Endothelial cell of umbilical vein (primary cell): ENCODE results near the gene PRTN3. TPM values are rescaled to one million over a fixed set of nuclear protein-coding genes. Genes with fewer than 3 reads are reported as not detected.
A peak's percentile ranks its signal among the peaks of the same experiment; 100 is the strongest.

Experiments
- BruUV-seq: library from RNA; stranded (reverse); fragments of 400-500 nt; replicated peaks from 2 replicates; lab custom pipeline; 2021; lab: Mats Ljungman, UMichigan
- CTCF ChIA-PET: fragments of 300-600, 350-600 bp; sonication (Branson Sonifier 250); formaldehyde crosslinking; loops from one replicate; lab custom pipeline; 2021; ENCODE audit warnings: antibody characterized with exemption, inconsistent platforms; lab: Charles Lee
- POLR2A ChIA-PET: fragments of 300-600, 350-600 bp; sonication (Branson Sonifier 250); formaldehyde crosslinking; loops from one replicate; lab custom pipeline; 2021; ENCODE audit warnings: antibody characterized with exemption, inconsistent platforms; lab: Charles Lee
- DNase-seq: peaks from one replicate; pipeline ENCODE4 v3.0.0-alpha.2; 2011; ENCODE audit warnings: low read depth, low spot score
- FAIRE-seq: peaks from 2 replicates; lab custom pipeline; 2011; peaks lifted over from hg19 to GRCh38; lab: Jason Lieb, UNC
- H2AFZ ChIP-seq: 2 replicates; pipeline ENCODE4 v1.6.0; 2012; ENCODE audit warnings: low read depth, low read length, control low read depth, inconsistent platforms
- H3K27ac ChIP-seq: 2 replicates; pipeline ENCODE4 v1.5.1; 2011; ENCODE audit warnings: low read depth, mild to moderate bottlenecking, control low read depth, low read length, moderate library complexity; ENCODE audit not compliant: insufficient read depth
- H3K27me3 ChIP-seq, 2 experiments: 2 replicates each; pipeline versions ENCODE4 v1.6.0 to v1.6.1; 2011; ENCODE audit warnings: low read length in 2 of 2, mixed read lengths in 1 of 2; ENCODE audit not compliant: control insufficient read depth in 2 of 2, insufficient read depth in 2 of 2
- H3K36me3 ChIP-seq, 2 experiments: 2 replicates in 1 of 2; 3 replicates in 1 of 2; pipeline ENCODE4 v1.5.1; 2011; ENCODE audit warnings: low read length in 2 of 2, mild to moderate bottlenecking in 1 of 2, moderate library complexity in 1 of 2; ENCODE audit not compliant: control insufficient read depth in 2 of 2, insufficient read depth in 2 of 2; ENCODE audit errors: extremely low read depth in 1 of 2
- H3K4me1 ChIP-seq: 3 replicates; pipeline ENCODE4 v1.5.1; 2011; ENCODE audit warnings: mild to moderate bottlenecking, low read length; ENCODE audit not compliant: control insufficient read depth, insufficient read depth; ENCODE audit errors: extremely low read depth
- H3K4me2 ChIP-seq: 2 replicates; pipeline ENCODE4 v1.6.1; 2011; ENCODE audit warnings: low read length, control low read depth, mixed read lengths; ENCODE audit not compliant: insufficient read depth
- H3K4me3 ChIP-seq, 3 experiments: fragments of 200-600 bp in 1 of 3; sonication (generic), shearing (Covaris generic) in 1 of 3; replicated peaks in 1 of 3; 2 replicates each; pipeline ENCODE4 v1.5.1; 2011 to 2016; ENCODE audit warnings: control low read depth in 3 of 3, low read length in 3 of 3, mild to moderate bottlenecking in 2 of 3, inconsistent platforms in 1 of 3, low read depth in 1 of 3, moderate library complexity in 1 of 3; ENCODE audit not compliant: insufficient read depth in 1 of 3
- H3K79me2 ChIP-seq: 2 replicates; pipeline ENCODE4 v1.6.0; 2012; ENCODE audit warnings: low read length, inconsistent platforms; ENCODE audit not compliant: control insufficient read depth, insufficient read depth
- H3K9ac ChIP-seq: replicated peaks from 2 replicates; pipeline ENCODE3; 2011; ENCODE audit warnings: low read length, control low read depth; ENCODE audit not compliant: insufficient read depth; ENCODE audit errors: extremely low read depth
- H3K9me1 ChIP-seq: replicated peaks from 3 replicates; pipeline ENCODE4 v1.6.0; 2011; ENCODE audit warnings: mild to moderate bottlenecking, low read length; ENCODE audit not compliant: control insufficient read depth, insufficient read depth; ENCODE audit errors: extremely low read depth
- H3K9me3 ChIP-seq: replicated peaks from 2 replicates; pipeline ENCODE4 v1.5.1; 2012; ENCODE audit warnings: low read length, inconsistent platforms; ENCODE audit not compliant: control insufficient read depth, insufficient read depth
- H4K20me1 ChIP-seq: replicated peaks from 2 replicates; pipeline ENCODE3; 2011; ENCODE audit warnings: mild to moderate bottlenecking, low read length; ENCODE audit not compliant: control insufficient read depth, insufficient read depth; ENCODE audit errors: extremely low read depth
- EZH2 ChIP-seq: IDR thresholded peaks from 2 replicates; pipeline ENCODE4 v1.6.1; 2012; ENCODE audit warnings: borderline replicate concordance, low read depth, mild to moderate bottlenecking, moderate library complexity, low read length, inconsistent platforms; ENCODE audit not compliant: severe bottlenecking
- FOS ChIP-seq: IDR thresholded peaks from 2 replicates; pipeline ENCODE4 v1.6.1; 2011; ENCODE audit warnings: mild to moderate bottlenecking, low read length, moderate library complexity, borderline replicate concordance; ENCODE audit not compliant: insufficient read depth
- GATA2 ChIP-seq: IDR thresholded peaks from 2 replicates; pipeline ENCODE4 v1.7.0; 2011; ENCODE audit warnings: low read depth, mild to moderate bottlenecking, moderate library complexity, mixed read lengths, low read length; ENCODE audit not compliant: insufficient read length, insufficient read depth
- JUN ChIP-seq: IDR thresholded peaks from 2 replicates; pipeline ENCODE4 v1.6.1; 2011; ENCODE audit warnings: borderline replicate concordance, low read depth; ENCODE audit not compliant: insufficient read length, insufficient read depth
- MYC ChIP-seq: IDR thresholded peaks from one replicate; pipeline ENCODE4 v1.6.1; 2011; ENCODE audit warnings: mild to moderate bottlenecking, low read depth, low read length
- POLR2A ChIP-seq: IDR thresholded peaks from 2 replicates; pipeline ENCODE4 v1.6.1; 2012; ENCODE audit warnings: low read depth, mild to moderate bottlenecking, control low read depth, low read length
- POLR2AphosphoS5 ChIP-seq: IDR thresholded peaks from 2 replicates; pipeline ENCODE4 v1.6.1; 2012; ENCODE audit warnings: low read depth, mild to moderate bottlenecking, control low read depth, low read length, moderate library complexity; ENCODE audit not compliant: insufficient read depth
- dilution Hi-C: fragments of 300-500 bp; cut with MboI; formaldehyde crosslinking; loops from one replicate; pipeline ENCODE4 v1.15.0; 2019; ENCODE audit warnings: low sequenced_read_pairs; ENCODE audit not compliant: extremely low pct_ligation_motif_present
- intact Hi-C: fragments of 100-400 bp; cut with micrococcal nuclease; formaldehyde crosslinking; loops from one replicate; pipeline ENCODE4 v1.10.0; 2022
- polyA plus RNA-seq, 4 experiments: library from polyadenylated mRNA; depleted of rRNA in 3 of 4; stranded (reverse) in 3 of 4; unstranded in 1 of 4; fragments of >200 nt; gene quantifications; 2 replicates each; pipeline versions ENCODE4 v1.2.1 to v1.2.3, GENCODE V29; 2011 to 2012; ENCODE audit warnings: missing spikeins in 1 of 4
- total RNA-seq: library from RNA; stranded (reverse); gene quantifications from 2 replicates; pipeline ENCODE4 v1.2.3, GENCODE V29; 2021
- TF ChIP-seq, protein P1 (sequence below): IDR thresholded peaks from 2 replicates; pipeline ENCODE4 v1.6.1; 2011; ENCODE audit not compliant: insufficient read depth, insufficient read length
- TF ChIP-seq, protein P2 (sequence below), 2 donors: IDR thresholded peaks; 1 replicate in 1 of 2; 2 replicates in 1 of 2; pipeline ENCODE4 v1.5.1; 2011; ENCODE audit warnings: low read length in 2 of 2, mild to moderate bottlenecking in 2 of 2, moderate library complexity in 2 of 2, control low read depth in 1 of 2, inconsistent platforms in 1 of 2, low read depth in 1 of 2; ENCODE audit not compliant: insufficient read depth in 1 of 2; ENCODE audit errors: extremely low read depth in 1 of 2

The PRTN3 gene
- total and polyA plus RNA-seq, 2 donors (not counting 3 experiments of a cell fraction or from before 2014, with no cell fraction given), result not detected

DNA sequence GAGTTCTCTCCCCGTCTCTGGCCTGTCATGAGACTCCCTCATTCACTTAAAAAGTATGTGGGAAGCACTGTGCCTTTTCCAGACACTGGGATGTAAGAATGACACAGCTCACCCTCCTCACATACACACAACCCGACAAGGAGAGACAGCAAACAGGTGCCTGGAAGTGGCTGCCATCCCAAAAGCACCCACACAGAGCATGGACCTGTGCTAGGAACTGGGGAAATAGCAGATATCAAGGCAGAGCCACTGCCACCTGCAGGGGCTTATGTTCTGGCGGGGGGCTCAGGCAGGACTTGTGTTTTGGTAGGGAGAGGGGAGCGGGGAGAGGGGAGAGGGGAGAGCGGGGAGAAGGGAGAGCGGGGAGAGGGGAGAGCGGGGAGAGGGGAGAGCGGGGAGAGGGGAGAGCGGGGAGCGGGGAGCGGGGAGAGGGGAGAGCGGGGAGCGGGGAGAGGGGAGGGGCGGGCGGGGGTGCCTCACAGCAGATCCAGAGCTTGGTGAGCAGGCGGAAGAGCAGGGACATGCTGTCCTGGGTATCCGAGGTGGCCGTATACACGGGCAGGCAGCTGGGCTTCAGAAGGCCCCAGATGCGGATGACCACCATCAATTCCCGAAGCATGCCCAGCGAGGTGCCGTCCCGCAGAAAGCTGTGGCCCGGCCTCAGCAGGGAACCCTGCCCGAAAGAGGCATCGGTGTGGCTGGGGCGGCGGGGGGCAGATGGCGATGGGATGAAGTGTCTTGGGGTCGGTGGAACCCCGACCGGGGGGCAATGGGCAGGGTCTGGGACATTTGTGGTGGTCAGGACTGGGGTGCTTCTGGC is 30.9 kb downstream of the PRTN3 start:
- no peak overlapping the region for H3K27ac ChIP-seq
- intact Hi-C loops (loop anchor here (1.0 kb wide), 1 partner anchor 38 kb away; no protein-coding TSS in a partner anchor), dilution Hi-C loops (no loop called here)
- no peak overlapping the region for H3K4me3 ChIP-seq
- no peaks in the 10 kb centered on the region for H3K79me2 ChIP-seq
- no peak overlapping the region for H2AFZ ChIP-seq
- CTCF ChIA-PET, result interaction anchor here (1.2 kb wide), 1 partner anchor 15 kb away, joined by 4 read pairs; no protein-coding TSS in a partner anchor
- H3K4me2 ChIP-seq, result no peak overlapping the region
- no peak for FAIRE-seq
- H3K9ac ChIP-seq, result no peak overlapping the region
- peaks cover 9% of the 10 kb centered on the region for H3K4me1 ChIP-seq
- POLR2A ChIA-PET, result no interaction called here
- DNase-seq, result no peak
- TF ChIP-seq FOS (no peak), JUN (no peak), POLR2A (no peak)
- TF ChIP-seq, protein P1, sequence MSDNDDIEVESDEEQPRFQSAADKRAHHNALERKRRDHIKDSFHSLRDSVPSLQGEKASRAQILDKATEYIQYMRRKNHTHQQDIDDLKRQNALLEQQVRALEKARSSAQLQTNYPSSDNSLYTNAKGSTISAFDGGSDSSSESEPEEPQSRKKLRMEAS, result no peak
- H3K36me3 ChIP-seq, result peaks cover 0 to 21% of the 10 kb centered on the region in 2 experiments
- H4K20me1 ChIP-seq, result no peaks in the 10 kb centered on the region
- no peaks in the 10 kb centered on the region for H3K9me1 ChIP-seq
- BruUV-seq, result no TSS peak
- H3K27me3 ChIP-seq, result no peaks in the 10 kb centered on the region
- no peaks in the 10 kb centered on the region for H3K9me3 ChIP-seq

DNA sequence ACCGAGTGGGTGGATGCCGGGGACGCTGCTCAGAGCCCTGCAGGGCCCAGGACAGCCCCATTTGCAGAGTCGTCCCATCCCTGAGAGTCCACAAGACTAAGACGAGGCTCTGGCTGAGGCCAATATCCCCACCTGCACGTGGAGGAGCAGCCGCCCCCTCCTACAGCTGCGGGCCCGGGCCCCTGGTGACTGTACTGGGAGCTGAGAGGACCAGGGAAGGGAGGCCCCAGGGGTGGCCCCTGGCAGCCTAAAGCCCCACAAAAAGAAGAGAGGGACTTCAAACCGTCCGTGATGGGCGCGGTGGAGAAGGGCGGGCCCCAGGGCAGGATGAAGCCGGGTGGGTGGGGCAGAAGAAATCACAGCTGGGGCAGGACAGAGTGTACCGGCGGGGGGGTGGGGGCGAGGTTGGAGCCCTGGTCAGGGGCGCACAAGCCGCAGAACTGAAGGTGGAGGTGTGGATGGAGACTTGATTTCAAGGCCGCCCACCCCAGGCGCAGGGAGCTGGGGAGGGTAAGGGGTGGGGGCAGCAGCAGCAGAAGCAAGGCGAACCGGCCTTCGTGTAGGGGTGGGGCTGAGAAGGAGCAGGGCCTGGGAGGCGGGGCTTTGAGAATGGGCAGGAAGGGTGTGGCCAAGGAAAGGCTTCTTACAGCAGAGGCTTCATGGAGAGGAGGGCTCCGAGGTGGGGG is 31.6 kb downstream of the PRTN3 start:
- DNase-seq, result peak; percentile 34
- H2AFZ ChIP-seq, result no peak overlapping the region
- CTCF ChIA-PET, result interaction anchor here (1.2 to 2.0 kb wide), 2 partner anchors 9 to 16 kb away, joined by 4 to 7 read pairs; no protein-coding TSS in a partner anchor

More for the DNA sequence above, 31.6 kb downstream of the PRTN3 start:
- dilution Hi-C loops, result no loop called here
- Histone ChIP-seq H3K9me3 (no peaks in the 10 kb centered on the region), H3K4me3 (no peak overlapping the region), H3K27me3 (no peaks in the 10 kb centered on the region), H3K27ac (no peak overlapping the region), H3K9me1 (no peaks in the 10 kb centered on the region), H4K20me1 (no peaks in the 10 kb centered on the region), H3K36me3 (peaks cover 0 to 24% of the 10 kb centered on the region in 2 experiments), H3K4me2 (no peak overlapping the region), H3K79me2 (no peaks in the 10 kb centered on the region), H3K4me1 (peaks cover 9% of the 10 kb centered on the region), H3K9ac (no peak overlapping the region)
- POLR2A ChIA-PET, result no interaction called here
- TF ChIP-seq GATA2 (no peak), FOS (no peak), POLR2A (no peak), JUN (no peak), EZH2 (no peak), POLR2AphosphoS5 (no peak), MYC (no peak)
- TF ChIP-seq, protein P2, sequence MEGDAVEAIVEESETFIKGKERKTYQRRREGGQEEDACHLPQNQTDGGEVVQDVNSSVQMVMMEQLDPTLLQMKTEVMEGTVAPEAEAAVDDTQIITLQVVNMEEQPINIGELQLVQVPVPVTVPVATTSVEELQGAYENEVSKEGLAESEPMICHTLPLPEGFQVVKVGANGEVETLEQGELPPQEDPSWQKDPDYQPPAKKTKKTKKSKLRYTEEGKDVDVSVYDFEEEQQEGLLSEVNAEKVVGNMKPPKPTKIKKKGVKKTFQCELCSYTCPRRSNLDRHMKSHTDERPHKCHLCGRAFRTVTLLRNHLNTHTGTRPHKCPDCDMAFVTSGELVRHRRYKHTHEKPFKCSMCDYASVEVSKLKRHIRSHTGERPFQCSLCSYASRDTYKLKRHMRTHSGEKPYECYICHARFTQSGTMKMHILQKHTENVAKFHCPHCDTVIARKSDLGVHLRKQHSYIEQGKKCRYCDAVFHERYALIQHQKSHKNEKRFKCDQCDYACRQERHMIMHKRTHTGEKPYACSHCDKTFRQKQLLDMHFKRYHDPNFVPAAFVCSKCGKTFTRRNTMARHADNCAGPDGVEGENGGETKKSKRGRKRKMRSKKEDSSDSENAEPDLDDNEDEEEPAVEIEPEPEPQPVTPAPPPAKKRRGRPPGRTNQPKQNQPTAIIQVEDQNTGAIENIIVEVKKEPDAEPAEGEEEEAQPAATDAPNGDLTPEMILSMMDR (IDR thresholded peaks at IDR 0.05; ENCODE audit: extremely low read depth in 1 of 2, insufficient read depth in 1 of 2, low read depth in 1 of 2, low read length in 2 of 2), result no peak
- TF ChIP-seq, protein P1, result no peak
- FAIRE-seq, result peak; percentile 35
- intact Hi-C loops, result no loop called here
- BruUV-seq, result no TSS peak
